Activated CD4-positive, alpha-beta T cell treated with anti-CD3 and anti-CD28 coated beads for 4 hours (primary cell): Measurements from ENCODE around the gene BUD31.
"Not testable (repeated sequence)": the region's sequence is repeated elsewhere in the genome, so short reads cannot be mapped to it uniquely, and the experiment has no call there.

Source experiments
- DNase-seq, 2 donors: peaks; one replicate each; pipeline ENCODE4 v3.0.0-alpha.2; 2020

The BUD31 gene

GRCh38 chr7:99402854-99403253, 5.9 kb upstream of the BUD31 start:
- no peak for DNase-seq

GRCh38 chr7:99403764-99404163, 5.0 kb upstream of the BUD31 start:
- no peak for DNase-seq

GRCh38 chr7:99404235-99404976, 4.4 kb upstream of the BUD31 start:
- DNase-seq: no peak

GRCh38 chr7:99404977-99405320, 3.8 kb upstream of the BUD31 start:
- DNase-seq: no peak

- DNase-seq: no peak
These were observed 2.2 kb upstream of the BUD31 start for GRCh38 chr7:99406557-99406956.

GRCh38 chr7:99407872-99408378, 844 bp upstream of the BUD31 start:
- DNase-seq: peak; percentile 44 to 57

- DNase-seq: no peak
These were observed 413 bp downstream of the BUD31 start for GRCh38 chr7:99409192-99409572.

GRCh38 chr7:99409806-99410205, 1.0 kb downstream of the BUD31 start:
- no peak for DNase-seq

GRCh38 chr7:99410635-99411034, 1.9 kb downstream of the BUD31 start:
- no peak for DNase-seq

GRCh38 chr7:99415513-99416127, 6.9 kb downstream of the BUD31 start:
- DNase-seq: not testable (repeated sequence)

GRCh38 chr7:99418260-99418659, 9.5 kb downstream of the BUD31 start:
- no peak for DNase-seq

- no peak for DNase-seq
These were observed 10.7 kb downstream of the BUD31 start for GRCh38 chr7:99419323-99420021.

GRCh38 chr7:99420213-99420612, 11.4 kb downstream of the BUD31 start:
- DNase-seq: no peak

- DNase-seq: no peak
These were observed 12.2 kb downstream of the BUD31 start for GRCh38 chr7:99420986-99421385.

- DNase-seq: no peak
These were observed 13.4 kb downstream of the BUD31 start for GRCh38 chr7:99422186-99422585.

GRCh38 chr7:99422625-99423024, 13.9 kb downstream of the BUD31 start:
- DNase-seq: no peak

- DNase-seq: no peak
These were observed 16.4 kb downstream of the BUD31 start for GRCh38 chr7:99424932-99425730.

GRCh38 chr7:99428972-99429566, 20.3 kb downstream of the BUD31 start:
- DNase-seq: no peak

- no peak for DNase-seq
These were observed 21.0 kb downstream of the BUD31 start for GRCh38 chr7:99429756-99430155.

GRCh38 chr7:99431756-99432540, 23.2 kb downstream of the BUD31 start:
- not testable (repeated sequence) for DNase-seq

- DNase-seq: no peak
These were observed 24.4 kb downstream of the BUD31 start for GRCh38 chr7:99433158-99433557.
